ENCODE data around the gene TSPAN14.

DNA sequence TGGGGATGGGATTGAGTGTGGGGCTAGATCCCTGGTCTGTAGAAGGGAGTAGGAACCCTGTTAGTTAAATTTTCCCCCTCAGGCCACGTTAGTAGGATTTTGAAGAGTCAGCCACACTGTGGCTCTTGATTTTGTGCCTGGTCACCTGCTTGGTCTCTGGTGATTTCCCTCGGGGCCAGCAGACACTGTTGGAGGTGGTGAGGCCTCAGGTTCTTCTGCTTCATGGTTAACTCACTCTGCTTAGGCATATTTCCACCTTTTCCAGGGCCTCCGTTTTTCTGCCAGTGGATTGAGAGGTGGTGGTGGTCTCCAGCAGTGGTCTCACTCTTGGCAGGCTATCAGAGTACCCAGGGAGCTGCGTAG lies 4.1 kb downstream of the TSPAN14 start:
- TF ChIP-seq POLR2AphosphoS5 (IDR thresholded peaks at IDR 0.05) (no peak), POLR2A (IDR thresholded peaks at IDR 0.05) (no peak)
- TF ChIP-seq, protein P1, sequence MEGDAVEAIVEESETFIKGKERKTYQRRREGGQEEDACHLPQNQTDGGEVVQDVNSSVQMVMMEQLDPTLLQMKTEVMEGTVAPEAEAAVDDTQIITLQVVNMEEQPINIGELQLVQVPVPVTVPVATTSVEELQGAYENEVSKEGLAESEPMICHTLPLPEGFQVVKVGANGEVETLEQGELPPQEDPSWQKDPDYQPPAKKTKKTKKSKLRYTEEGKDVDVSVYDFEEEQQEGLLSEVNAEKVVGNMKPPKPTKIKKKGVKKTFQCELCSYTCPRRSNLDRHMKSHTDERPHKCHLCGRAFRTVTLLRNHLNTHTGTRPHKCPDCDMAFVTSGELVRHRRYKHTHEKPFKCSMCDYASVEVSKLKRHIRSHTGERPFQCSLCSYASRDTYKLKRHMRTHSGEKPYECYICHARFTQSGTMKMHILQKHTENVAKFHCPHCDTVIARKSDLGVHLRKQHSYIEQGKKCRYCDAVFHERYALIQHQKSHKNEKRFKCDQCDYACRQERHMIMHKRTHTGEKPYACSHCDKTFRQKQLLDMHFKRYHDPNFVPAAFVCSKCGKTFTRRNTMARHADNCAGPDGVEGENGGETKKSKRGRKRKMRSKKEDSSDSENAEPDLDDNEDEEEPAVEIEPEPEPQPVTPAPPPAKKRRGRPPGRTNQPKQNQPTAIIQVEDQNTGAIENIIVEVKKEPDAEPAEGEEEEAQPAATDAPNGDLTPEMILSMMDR (IDR thresholded peaks at IDR 0.05) = no peak
